Lower leg skin (tissue), 3 donors: ENCODE data around the gene RTL10.

Source experiments
- CTCF ChIP-seq, 3 donors: fragments of 450-650 bp; IDR thresholded peaks; one replicate each; pipeline ENCODE4 v1.5.1; 2016; ENCODE audit warnings: antibody characterized with exemption in 3 of 3, mild to moderate bottlenecking in 3 of 3, moderate library complexity in 2 of 3
- POLR2A ChIP-seq, 2 donors: fragments of 450-650 bp; IDR thresholded peaks; one replicate each; pipeline ENCODE4 v1.6.1; 2016 to 2017; ENCODE audit warnings: antibody characterized with exemption in 2 of 2, mild to moderate bottlenecking in 1 of 2, moderate library complexity in 1 of 2

- TF ChIP-seq CTCF (IDR thresholded peaks at IDR 0.05) (no peak), POLR2A (IDR thresholded peaks at IDR 0.05) (no peak)
Measured at GRCh38 chr22:19819911-19820879, 34.5 kb downstream of the RTL10 start.
